NB4 (cell line): ENCODE measurements around the gene ADAMTSL1.

ENCODE experiments used
- DNase-seq: peaks from one replicate; pipeline ENCODE4 v3.0.0; 2010; ENCODE audit warnings: low read depth
- H3K4me3 ChIP-seq: one replicate; pipeline ENCODE4 v1.5.1; 2011; ENCODE audit warnings: mild to moderate bottlenecking, low read depth, low read length, moderate library complexity
- CTCF ChIP-seq: IDR thresholded peaks from one replicate; pipeline ENCODE4 v1.5.1; 2012; ENCODE audit warnings: low read depth, low read length
- MYC ChIP-seq: IDR thresholded peaks from 2 replicates; pipeline ENCODE4 v1.6.1; 2011; ENCODE audit warnings: low read depth, low read length
- POLR2A ChIP-seq: IDR thresholded peaks from 2 replicates; pipeline ENCODE4 v1.6.1; 2011; ENCODE audit warnings: mild to moderate bottlenecking; ENCODE audit not compliant: insufficient read length; ENCODE audit errors: extremely low read depth
- TF ChIP-seq, protein P1 (sequence below): IDR thresholded peaks from 2 replicates; pipeline ENCODE4 v1.6.1; 2011; ENCODE audit warnings: low read depth, low read length

The ADAMTSL1 gene

DNA sequence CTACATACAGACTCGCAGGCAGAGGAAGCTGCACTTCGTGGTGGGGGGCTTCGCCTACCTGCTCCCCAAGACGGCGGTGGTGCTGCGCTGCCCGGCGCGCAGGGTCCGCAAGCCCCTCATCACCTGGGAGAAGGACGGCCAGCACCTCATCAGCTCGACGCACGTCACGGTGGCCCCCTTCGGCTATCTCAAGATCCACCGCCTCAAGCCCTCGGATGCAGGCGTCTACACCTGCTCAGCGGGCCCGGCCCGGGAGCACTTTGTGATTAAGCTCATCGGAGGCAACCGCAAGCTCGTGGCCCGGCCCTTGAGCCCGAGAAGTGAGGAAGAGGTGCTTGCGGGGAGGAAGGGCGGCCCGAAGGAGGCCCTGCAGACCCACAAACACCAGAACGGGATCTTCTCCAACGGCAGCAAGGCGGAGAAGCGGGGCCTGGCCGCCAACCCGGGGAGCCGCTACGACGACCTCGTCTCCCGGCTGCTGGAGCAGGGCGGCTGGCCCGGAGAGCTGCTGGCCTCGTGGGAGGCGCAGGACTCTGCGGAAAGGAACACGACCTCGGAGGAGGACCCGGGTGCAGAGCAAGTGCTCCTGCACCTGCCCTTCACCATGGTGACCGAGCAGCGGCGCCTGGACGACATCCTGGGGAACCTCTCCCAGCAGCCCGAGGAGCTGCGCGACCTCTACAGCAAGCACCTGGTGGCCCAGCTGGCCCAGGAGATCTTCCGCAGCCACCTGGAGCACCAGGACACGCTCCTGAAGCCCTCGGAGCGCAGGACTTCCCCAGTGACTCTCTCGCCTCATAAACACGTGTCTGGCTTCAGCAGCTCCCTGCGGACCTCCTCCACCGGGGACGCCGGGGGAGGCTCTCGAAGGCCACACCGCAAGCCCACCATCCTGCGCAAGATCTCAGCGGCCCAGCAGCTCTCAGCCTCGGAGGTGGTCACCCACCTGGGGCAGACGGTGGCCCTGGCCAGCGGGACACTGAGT, 303.2 kb downstream of the ADAMTSL1 start:
- DNase-seq = no peak
- no peak for TF ChIP-seq CTCF
- no peak for TF ChIP-seq POLR2A
- TF ChIP-seq, protein P1, sequence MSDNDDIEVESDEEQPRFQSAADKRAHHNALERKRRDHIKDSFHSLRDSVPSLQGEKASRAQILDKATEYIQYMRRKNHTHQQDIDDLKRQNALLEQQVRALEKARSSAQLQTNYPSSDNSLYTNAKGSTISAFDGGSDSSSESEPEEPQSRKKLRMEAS = no peak
- no peak for TF ChIP-seq MYC

DNA sequence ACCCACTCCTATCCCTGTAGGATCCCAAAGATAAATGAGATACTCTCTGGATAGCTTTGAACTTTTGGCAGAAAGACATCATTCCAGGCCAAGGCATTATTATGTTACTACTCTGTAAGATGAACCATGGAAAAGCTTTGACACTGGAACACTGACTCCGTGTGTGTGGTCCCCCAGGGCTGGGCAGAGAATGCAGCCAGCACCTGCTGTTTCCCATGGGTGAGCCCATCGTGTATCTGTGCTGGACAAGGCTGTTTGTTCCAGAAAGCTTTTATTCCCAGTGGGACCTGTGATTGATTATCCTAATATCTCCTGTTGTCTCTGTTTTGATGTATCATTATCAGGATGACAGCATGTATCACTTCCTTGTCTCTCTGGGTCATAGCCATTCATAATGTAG, 304.2 kb downstream of the ADAMTSL1 start:
- H3K4me3 ChIP-seq = no peak overlapping the region
- DNase-seq = no peak
- TF ChIP-seq MYC (no peak), CTCF (no peak), POLR2A (no peak)
- TF ChIP-seq, protein P1 = no peak

More for the DNA sequence above, 303.2 kb downstream of the ADAMTSL1 start:
- H3K4me3 ChIP-seq = no peak overlapping the region

DNA sequence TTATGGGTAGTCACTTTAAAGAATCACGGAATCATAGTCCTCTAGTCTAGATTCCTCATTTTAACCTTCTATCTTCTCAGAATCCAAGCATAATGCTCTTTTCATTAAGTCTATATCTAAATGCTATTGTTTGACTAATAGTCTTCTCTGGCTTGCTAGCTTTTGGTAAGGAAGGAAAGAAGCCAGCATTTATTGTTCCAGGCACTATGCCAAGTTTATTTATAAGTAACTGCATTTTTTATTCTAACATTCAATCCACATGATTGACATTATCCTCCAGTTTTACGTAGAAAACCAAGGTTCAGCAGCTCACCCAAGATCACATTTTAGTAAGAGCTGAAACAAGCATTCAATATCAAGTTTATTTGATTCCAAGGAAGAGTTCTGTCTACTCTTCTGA, 304.9 kb downstream of the ADAMTSL1 start:
- DNase-seq = no peak
- TF ChIP-seq POLR2A (no peak), CTCF (no peak), MYC (no peak)
- TF ChIP-seq, protein P1 = no peak
- no peak overlapping the region for H3K4me3 ChIP-seq

- TF ChIP-seq, protein P1 = no peak
- TF ChIP-seq CTCF (no peak), POLR2A (no peak), MYC (no peak)
- no peak for DNase-seq
These were observed 310.0 kb downstream of the ADAMTSL1 start for GRCh38 chr9:18783909-18784308.

GRCh38 chr9:18785604-18786003, 311.7 kb downstream of the ADAMTSL1 start:
- no peak overlapping the region for H3K4me3 ChIP-seq
- no peak for TF ChIP-seq CTCF
- no peak for TF ChIP-seq POLR2A
- TF ChIP-seq, protein P1 = no peak
- TF ChIP-seq MYC = no peak
- DNase-seq = no peak

More at GRCh38 chr9:18783909-18784308, 310.0 kb downstream of the ADAMTSL1 start:
- H3K4me3 ChIP-seq = no peak overlapping the region
